HCT116 (cell line): ENCODE results near the gene MDFIC. TPM values are rescaled to one million over a fixed set of nuclear protein-coding genes. Genes with fewer than 3 reads are reported as not detected.

Source experiments
- ATAC-seq: fragments of 200-7000 bp; cut with Tn5 transposase; 2 replicates; pipeline ENCODE4 v1.9.1; 2020; ENCODE audit warnings: mild to moderate bottlenecking, moderate library complexity
- BruUV-seq: library from RNA; stranded (reverse); fragments of 400-500 nt; replicated peaks from 2 replicates; lab custom pipeline; 2021; lab: Mats Ljungman, UMichigan
- CTCF ChIA-PET: fragments of 300-600 bp; sonication (Branson Sonifier 250); formaldehyde crosslinking; loops from one replicate; lab custom pipeline; 2021; ENCODE audit warnings: antibody characterized with exemption; lab: Charles Lee
- POLR2A ChIA-PET: fragments of 300-600, 350-600 bp; sonication (Branson Sonifier 250); formaldehyde crosslinking; loops from one replicate; lab custom pipeline; 2021; ENCODE audit warnings: antibody characterized with exemption; lab: Charles Lee
- RAD21 ChIA-PET, 2 experiments: fragments of 300-600 bp; sonication (Branson Sonifier 250); formaldehyde crosslinking; loops; one replicate each; lab custom pipeline; 2023; ENCODE audit warnings: low total read pairs in 2 of 2; ENCODE audit not compliant: uncharacterized antibody in 2 of 2, unreplicated experiment in 2 of 2, low non-redundant PET in 1 of 2; lab: Charles Lee
- DNase-seq: peaks from one replicate; pipeline ENCODE4 v3.0.0-alpha.2; 2010; ENCODE audit warnings: low read depth, low spot score
- H2AFZ ChIP-seq: fragments of 200-600 bp; shearing (Covaris generic), sonication (generic); 2 replicates; pipeline ENCODE4 v1.6.1; 2017; ENCODE audit warnings: low read depth, mixed run types, mixed read lengths, antibody characterized with exemption, low read length; ENCODE audit not compliant: poor library complexity, severe bottlenecking
- H3K27ac ChIP-seq: 2 replicates; pipeline ENCODE4 v1.5.1; 2012; ENCODE audit warnings: low read depth, low read length
- H3K27me3 ChIP-seq: fragments of 200-600 bp; sonication (generic); 2 replicates; pipeline ENCODE4 v1.6.1; 2016; ENCODE audit warnings: mixed run types, low read length, mixed read lengths; ENCODE audit not compliant: insufficient read depth
- H3K36me3 ChIP-seq, 2 experiments: fragments of 200-500 bp in 1 of 2; fragments of 200-600 bp in 1 of 2; sonication (Bioruptor generic) in 1 of 2; sonication (generic) in 1 of 2; 2 replicates each; pipeline versions ENCODE4 v1.5.1 to v1.6.1; 2014 to 2016; ENCODE audit warnings: low read length in 2 of 2, inconsistent platforms in 1 of 2, mixed read lengths in 1 of 2, mixed run types in 1 of 2; ENCODE audit not compliant: insufficient read depth in 2 of 2, control insufficient read depth in 1 of 2
- H3K4me1 ChIP-seq, 2 experiments: fragments of 200-600 bp in 1 of 2; sonication (generic) in 1 of 2; 2 replicates each; pipeline versions ENCODE4 v1.5.1 to v1.6.1; 2012 to 2017; ENCODE audit warnings: low read length in 2 of 2, inconsistent platforms in 1 of 2, mild to moderate bottlenecking in 1 of 2, mixed read lengths in 1 of 2, mixed run types in 1 of 2, moderate library complexity in 1 of 2; ENCODE audit not compliant: insufficient read depth in 2 of 2, control insufficient read depth in 1 of 2
- H3K4me2 ChIP-seq: fragments of 200-600 bp; sonication (generic); 2 replicates; pipeline ENCODE4 v1.6.1; 2017; ENCODE audit warnings: mixed run types, low read length, mixed read lengths
- H3K4me3 ChIP-seq, 2 experiments: fragments of 200-600 bp in 1 of 2; sonication (generic) in 1 of 2; replicated peaks in 1 of 2; 2 replicates each; pipeline ENCODE4 v1.5.1; 2011 to 2016; ENCODE audit warnings: low read length in 2 of 2, control low read depth in 1 of 2, low read depth in 1 of 2, mild to moderate bottlenecking in 1 of 2, mixed read lengths in 1 of 2, mixed run types in 1 of 2
- H3K79me2 ChIP-seq: fragments of 200-600 bp; sonication (generic); 2 replicates; pipeline ENCODE4 v1.6.1; 2017; ENCODE audit warnings: mild to moderate bottlenecking, mixed run types, low read length, moderate library complexity, mixed read lengths; ENCODE audit not compliant: insufficient read depth
- H3K9ac ChIP-seq: fragments of 200-600 bp; sonication (generic); 2 replicates; pipeline ENCODE4 v1.6.1; 2016; ENCODE audit warnings: low read length, mixed read lengths
- H3K9me2 ChIP-seq: fragments of 200-600 bp; sonication (generic), shearing (Covaris generic); 2 replicates; pipeline ENCODE4 v1.6.1; 2017; ENCODE audit warnings: mixed run types, mild to moderate bottlenecking, moderate library complexity; ENCODE audit not compliant: insufficient read depth
- H3K9me3 ChIP-seq, 2 experiments: fragments of 200-500 bp in 1 of 2; fragments of 200-600 bp in 1 of 2; sonication (Bioruptor generic) in 1 of 2; sonication (generic) in 1 of 2; 2 replicates each; pipeline ENCODE4 v1.6.1; 2014 to 2017; ENCODE audit warnings: low read length in 2 of 2, mixed read lengths in 2 of 2, inconsistent platforms in 1 of 2, low read depth in 1 of 2, mild to moderate bottlenecking in 1 of 2, mixed run types in 1 of 2, moderate library complexity in 1 of 2; ENCODE audit not compliant: control insufficient read depth in 1 of 2, insufficient read depth in 1 of 2
- H4K20me1 ChIP-seq: fragments of 200-600 bp; sonication (generic), shearing (Covaris generic); 2 replicates; pipeline ENCODE4 v1.6.1; 2017; ENCODE audit warnings: mixed run types, mild to moderate bottlenecking, moderate library complexity; ENCODE audit not compliant: insufficient read depth
- CBX3 ChIP-seq: IDR thresholded peaks from 2 replicates; pipeline ENCODE4 v1.6.1; 2012; ENCODE audit warnings: low read depth
- ELF1 ChIP-seq: IDR thresholded peaks from 2 replicates; pipeline ENCODE4 v1.6.1; 2012; ENCODE audit warnings: low read depth, borderline replicate concordance
- MAX ChIP-seq: IDR thresholded peaks from 2 replicates; pipeline ENCODE4 v1.6.1; 2012
- POLR2AphosphoS5 ChIP-seq: IDR thresholded peaks from 2 replicates; pipeline ENCODE4 v1.6.1; 2011; ENCODE audit warnings: mild to moderate bottlenecking, low read depth, low read length, moderate library complexity
- ZBTB33 ChIP-seq: IDR thresholded peaks from 2 replicates; pipeline ENCODE4 v1.6.1; 2011; ENCODE audit warnings: mild to moderate bottlenecking, low read length, moderate library complexity; ENCODE audit not compliant: insufficient replicate concordance; ENCODE audit errors: extremely low read depth
- intact Hi-C: fragments of 100-400 bp; cut with micrococcal nuclease; formaldehyde crosslinking; loops from 2 replicates; pipeline ENCODE4 v1.10.0; 2022
- total RNA-seq: library from RNA; stranded (reverse); gene quantifications from one replicate; pipeline ENCODE4 v1.2.1, GENCODE V29; 2021; ENCODE audit not compliant: unreplicated experiment

Gene MDFIC
- total RNA-seq, 1 experiment from 2014 or later, result 8.3 TPM

- Histone ChIP-seq H3K4me1 (no peaks in the 10 kb centered on the region), H3K9me2 (no peaks in the 10 kb centered on the region), H3K9ac (no peak overlapping the region), H4K20me1 (no peaks in the 10 kb centered on the region), H3K79me2 (no peaks in the 10 kb centered on the region), H2AFZ (no peak overlapping the region), H3K4me2 (no peak overlapping the region), H3K27me3 (no peaks in the 10 kb centered on the region), H3K4me3 (no peak overlapping the region), H3K36me3 (no peaks in the 10 kb centered on the region), H3K27ac (no peak overlapping the region), H3K9me3 (no peaks in the 10 kb centered on the region)
- TF ChIP-seq ZBTB33, result no peak
- no peak for TF ChIP-seq MAX
- TF ChIP-seq POLR2AphosphoS5, result no peak
- TF ChIP-seq CBX3, result no peak
- ATAC-seq, result no peak
- no TSS peak for BruUV-seq
- RAD21 ChIA-PET, result no interaction called here
- CTCF ChIA-PET, result no interaction called here
- no peak for DNase-seq
- intact Hi-C loops, result no loop called here
- POLR2A ChIA-PET, result no interaction called here
Observed at GRCh38 chr7:115010441-115010820, 88.5 kb downstream of the MDFIC start.

DNA sequence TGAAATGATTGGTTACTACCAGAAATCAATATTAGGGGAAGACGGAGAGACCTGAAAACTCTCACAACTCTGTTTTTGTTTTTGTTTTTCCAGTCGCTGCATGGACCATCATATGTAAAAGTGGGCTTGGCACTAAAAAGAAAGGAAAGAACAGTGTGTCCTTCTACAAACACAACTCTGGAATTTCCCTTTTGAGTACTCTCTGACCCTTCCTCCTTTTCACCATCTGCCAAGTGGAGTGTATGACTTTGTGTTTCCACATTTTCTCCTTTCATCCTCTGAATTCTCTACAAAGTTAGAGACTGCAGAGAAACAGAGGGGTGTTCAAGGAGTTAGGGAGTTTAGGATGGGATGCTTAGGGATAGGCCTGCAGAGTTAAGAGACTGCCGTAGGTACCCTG, 92.0 kb downstream of the MDFIC start:
- BruUV-seq, result no TSS peak
- POLR2A ChIA-PET, result no interaction called here
- H3K79me2 ChIP-seq, result no peaks in the 10 kb centered on the region
- no peaks in the 10 kb centered on the region for H3K9me3 ChIP-seq
- H3K27me3 ChIP-seq, result no peaks in the 10 kb centered on the region
- no peak overlapping the region for H3K4me3 ChIP-seq
- no peaks in the 10 kb centered on the region for H3K4me1 ChIP-seq
- CTCF ChIA-PET, result no interaction called here
- ATAC-seq (no peak), DNase-seq (no peak)
- no peaks in the 10 kb centered on the region for H3K9me2 ChIP-seq
- no peaks in the 10 kb centered on the region for H3K36me3 ChIP-seq
- RAD21 ChIA-PET, result no interaction called here
- TF ChIP-seq POLR2AphosphoS5 (no peak), ELF1 (no peak), CBX3 (no peak)
- no peak overlapping the region for H3K4me2 ChIP-seq
- H3K27ac ChIP-seq, result no peak overlapping the region
- no peak overlapping the region for H3K9ac ChIP-seq
- no peaks in the 10 kb centered on the region for H4K20me1 ChIP-seq
- H2AFZ ChIP-seq, result no peak overlapping the region
- intact Hi-C loops, result no loop called here
